ENCODE data around the gene ZFC3H1.

GRCh38 chr12:71693126-71693525 lies 29.5 kb upstream of the ZFC3H1 start:
- no peak for TF ChIP-seq POLR2A (IDR thresholded peaks at IDR 0.05)
- no peak for TF ChIP-seq CTCF (IDR thresholded peaks at IDR 0.05)

All from breast epithelium (tissue), 3 donors.